ENCODE measurements around the gene RNF169.

RNF169 gene

DNA sequence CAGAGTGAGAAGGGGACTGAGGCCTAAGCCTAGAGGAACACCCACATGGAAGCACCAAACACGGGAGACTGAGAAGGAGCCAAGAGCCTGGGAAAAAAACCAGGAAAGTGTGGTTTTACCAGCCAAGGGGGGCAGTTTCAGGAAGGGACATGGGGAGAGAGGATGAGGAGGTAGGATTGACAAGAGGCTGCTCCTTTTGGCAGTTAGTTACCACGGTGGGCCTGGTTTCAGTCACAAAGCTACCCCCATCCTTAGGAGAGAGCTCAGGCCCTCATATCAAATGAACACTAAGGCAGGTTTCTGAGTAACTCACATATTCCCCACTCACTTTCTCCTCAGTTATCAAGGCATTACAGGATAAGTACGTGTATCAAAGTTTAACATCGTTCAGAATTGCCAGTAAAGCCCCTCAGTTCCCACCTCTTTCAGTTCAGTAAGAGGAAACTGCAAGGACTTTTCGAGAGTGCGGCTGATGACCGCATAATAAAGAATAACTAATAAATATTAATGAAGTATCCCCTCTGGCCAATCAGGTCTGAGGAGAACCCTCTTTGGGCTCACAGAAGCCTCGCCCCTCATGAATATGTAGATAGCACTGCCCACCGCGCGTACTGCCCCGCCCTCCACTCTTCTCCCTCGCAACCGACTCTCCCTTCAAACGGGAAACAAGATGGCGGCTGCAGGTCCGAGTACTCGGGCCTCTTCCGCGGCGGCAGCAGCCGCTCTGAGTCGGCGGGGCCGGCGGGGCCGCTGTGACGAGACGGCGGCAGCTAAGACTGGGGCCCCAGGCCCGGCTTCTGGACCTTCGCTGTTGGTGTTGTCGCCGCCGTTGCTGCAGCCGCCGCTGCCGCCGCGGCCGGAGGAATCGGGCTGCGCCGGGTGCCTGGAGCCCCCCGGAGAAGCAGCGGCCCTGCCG, at the start of gene RNF169:
Gene RNF169, plus strand, starts transcription at position 639 of the 916 bp plus-strand sequence. Its CDS starts 32 bp downstream, at position 671.
- peak; percentile 92 to 93 for DNase-seq

DNA sequence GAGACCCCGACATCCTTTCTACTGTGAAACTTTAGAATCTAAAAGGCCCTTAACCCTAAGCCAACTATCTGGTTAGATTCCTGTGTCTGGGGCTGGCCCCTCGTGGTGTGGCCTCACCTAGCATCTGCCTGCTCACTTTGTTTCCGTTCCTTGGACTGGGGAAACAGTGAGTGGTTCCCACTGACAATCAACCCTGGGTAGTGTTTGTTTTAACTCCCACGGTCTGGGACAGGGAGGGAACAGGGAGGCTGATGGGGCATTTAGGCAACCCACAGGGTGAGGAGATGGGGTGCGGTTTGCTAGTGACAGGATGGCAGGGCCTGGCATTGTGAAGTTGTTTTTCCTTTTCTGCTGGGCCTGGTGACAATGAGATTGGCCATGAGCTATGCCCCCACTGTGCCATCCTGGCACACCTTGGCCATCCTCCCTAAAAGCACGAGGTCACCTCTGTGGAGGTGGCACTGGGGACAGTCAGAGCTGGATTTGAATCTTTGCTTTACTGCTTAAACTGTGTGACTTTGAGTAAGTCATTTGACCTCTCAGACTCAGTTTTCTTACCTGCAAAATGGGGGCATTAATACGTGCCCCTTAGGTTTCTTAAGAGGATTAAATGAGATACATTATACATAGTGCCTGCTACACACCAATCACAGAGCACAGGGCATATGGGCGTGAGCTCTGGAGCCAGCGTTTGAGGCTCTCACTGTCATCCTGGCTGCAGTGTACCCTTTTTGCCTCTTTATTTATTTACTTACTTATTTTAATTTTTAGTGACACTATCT, 48.8 kb upstream of the RNF169 start:
- no peak for DNase-seq

GRCh38 chr11:74701351-74701750, 47.3 kb upstream of the RNF169 start:
- DNase-seq, result no peak

DNA sequence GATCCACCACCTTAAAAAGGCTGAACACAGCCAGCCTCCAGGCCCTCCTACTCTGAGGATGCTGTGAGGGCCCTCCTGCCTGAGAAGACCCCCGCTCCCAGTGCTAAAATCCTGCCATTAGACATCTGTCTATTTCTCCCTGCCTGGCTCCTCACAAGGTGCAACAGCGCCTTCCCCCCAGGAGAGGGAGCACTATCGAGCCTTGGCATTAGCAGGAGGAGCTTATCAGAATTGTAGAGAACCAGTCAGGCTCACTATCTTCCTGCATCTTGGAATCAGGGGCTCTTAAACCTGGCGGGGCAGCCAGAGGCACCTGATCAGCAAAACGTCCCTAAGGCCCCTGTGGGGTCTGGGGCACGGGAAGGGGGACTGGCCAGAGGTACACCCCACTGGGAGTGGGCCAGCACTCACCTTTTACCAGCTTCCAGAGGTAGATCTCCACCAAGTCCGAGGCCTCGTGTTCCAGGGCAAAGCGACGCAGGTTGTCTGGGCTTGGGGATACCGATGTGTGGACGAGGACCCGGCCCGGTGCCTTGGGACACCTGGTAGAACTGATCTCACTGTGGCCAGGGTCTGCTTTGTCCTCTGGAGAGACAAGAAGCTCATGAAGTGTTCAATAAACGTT, 46.2 kb upstream of the RNF169 start:
- DNase-seq, result peak; percentile 38 to 59

- DNase-seq, result no peak
These were observed 45.4 kb upstream of the RNF169 start for GRCh38 chr11:74703211-74703610.

DNA sequence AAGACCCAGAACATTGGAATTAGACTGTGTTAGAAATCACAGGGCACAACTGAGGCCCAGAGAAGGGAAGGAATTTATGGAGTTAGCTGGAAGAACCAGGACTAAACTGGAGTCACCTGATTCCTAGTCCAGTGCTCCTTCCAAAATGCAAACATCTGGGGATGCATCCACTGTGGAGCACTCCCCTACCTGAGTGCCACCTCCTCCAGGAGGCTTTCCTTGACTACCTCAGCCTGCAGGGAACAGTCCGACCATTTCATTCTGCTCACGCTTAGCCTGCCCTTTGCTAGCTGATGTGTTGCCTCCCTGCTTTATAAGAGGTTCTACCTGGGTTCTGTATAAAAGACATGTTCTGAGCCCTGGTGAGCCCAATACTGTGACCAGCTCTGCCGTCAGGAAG, 41.5 kb upstream of the RNF169 start:
- DNase-seq, result no peak

DNA sequence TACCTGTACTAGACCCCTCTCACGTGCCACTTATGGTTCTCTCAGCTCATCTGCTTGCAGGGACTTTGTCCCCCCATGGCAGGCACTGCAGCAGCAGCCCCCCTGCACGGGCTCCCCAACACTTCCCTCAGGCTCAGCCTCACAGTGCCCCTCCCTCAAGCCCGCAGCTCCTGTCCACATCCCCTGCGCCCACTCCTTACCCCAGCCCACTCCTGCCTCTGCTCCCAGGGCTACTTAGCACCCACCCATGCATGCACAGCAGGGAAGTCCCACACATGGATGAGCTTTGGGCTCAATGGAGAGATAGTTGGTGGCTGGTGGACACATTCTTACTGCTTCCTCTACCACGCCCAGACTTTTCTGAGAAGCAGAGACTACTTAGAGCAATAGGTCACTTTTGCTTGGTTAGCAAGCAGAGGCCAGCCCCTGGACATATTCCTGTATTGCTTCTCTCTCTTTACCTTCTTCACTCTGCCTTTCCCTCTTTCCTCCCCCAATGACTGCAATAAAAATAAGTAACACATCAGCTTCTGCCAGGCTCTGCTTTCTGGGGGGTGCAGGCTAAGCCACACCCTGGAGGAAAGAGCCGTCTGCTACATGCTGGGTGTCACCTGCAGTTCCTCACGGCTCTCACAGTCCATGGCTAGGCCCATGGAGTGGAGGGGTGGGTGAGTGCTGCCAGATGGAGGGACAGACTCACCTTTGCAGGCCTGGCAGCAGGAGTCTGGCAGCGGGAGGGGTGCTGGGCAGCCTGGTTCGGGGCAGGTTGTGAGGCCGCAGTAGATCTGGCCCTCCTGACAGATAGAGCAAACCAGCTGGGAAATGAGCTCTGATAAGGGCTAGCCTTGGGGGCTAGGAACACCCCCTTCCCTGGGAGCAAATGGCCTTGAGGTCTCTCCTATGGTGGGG, 40.8 kb upstream of the RNF169 start:
- DNase-seq, result no peak

DNA sequence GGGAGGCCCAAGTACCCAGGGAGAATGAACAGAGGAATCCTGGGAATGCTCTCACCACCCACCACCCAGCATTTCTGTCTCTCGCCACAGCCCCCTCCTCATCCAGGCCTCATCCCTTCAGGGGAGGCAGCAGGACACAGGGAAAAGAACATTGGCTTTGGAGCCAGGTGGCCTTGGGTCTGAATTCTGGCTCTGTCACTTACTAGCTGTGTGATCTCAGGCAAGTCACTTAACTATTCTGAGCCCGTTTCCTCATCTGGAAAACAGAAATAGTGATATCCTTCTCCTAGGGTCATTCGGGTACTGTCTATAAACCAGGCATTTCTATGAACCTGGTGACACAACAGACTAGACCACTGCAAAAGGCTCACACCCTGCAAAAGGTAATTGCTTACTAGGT, 39.5 kb upstream of the RNF169 start:
- no peak for DNase-seq

- DNase-seq, result no peak
These were observed 38.2 kb upstream of the RNF169 start for GRCh38 chr11:74710281-74710938.

GRCh38 chr11:74713686-74714085, 35.0 kb upstream of the RNF169 start:
- no peak for DNase-seq

GRCh38 chr11:74714904-74715303, 33.7 kb upstream of the RNF169 start:
- no peak for DNase-seq

GRCh38 chr11:74717221-74717969, 31.3 kb upstream of the RNF169 start:
- no peak for DNase-seq

- no peak for DNase-seq
These were observed 29.6 kb upstream of the RNF169 start for GRCh38 chr11:74719011-74719410.

DNA sequence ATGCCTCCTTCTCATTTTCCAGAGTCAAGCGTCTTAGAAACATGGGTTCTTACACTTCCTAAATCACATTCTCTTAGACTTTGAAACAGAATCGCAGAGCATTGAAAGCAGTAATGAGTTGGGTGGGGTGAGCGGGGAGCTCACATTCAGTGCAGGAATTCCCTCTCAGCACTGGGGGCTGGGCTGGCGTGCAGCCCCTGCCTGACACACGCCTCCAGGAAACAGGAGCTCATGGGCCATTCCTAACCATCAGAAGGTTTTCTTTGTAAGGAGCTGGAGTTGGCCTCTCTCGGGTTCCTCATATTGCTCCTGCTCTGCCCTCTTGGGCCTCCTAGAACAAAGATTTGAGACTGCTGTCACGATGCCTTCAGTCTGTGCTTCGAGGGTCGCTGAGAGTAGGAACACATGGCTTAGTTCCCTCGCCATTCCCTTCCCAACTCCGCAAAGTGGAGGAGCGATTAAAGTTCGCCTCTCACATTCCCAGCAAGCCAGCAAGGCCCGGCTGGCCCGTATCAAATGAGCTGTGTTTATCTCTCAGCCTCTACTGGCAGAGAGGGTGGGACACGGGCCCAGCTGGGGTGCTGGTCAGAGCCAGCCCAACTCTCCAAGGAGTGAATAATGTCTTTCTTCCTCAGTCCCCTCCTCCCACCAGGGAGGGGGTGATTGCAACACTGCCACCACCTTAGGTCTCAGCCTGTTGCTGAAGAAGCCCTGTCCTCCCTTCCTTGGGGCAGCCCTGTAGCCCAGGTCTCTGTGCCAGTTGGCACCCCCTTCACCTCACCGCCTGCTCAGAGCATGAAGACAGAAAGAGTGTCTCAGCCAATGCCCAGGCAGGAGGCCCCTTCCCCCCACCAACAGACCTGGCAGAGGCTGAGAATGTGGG, 27.8 kb upstream of the RNF169 start:
- DNase-seq, result no peak

GRCh38 chr11:74721479-74721835, 27.2 kb upstream of the RNF169 start:
- DNase-seq, result no peak

DNA sequence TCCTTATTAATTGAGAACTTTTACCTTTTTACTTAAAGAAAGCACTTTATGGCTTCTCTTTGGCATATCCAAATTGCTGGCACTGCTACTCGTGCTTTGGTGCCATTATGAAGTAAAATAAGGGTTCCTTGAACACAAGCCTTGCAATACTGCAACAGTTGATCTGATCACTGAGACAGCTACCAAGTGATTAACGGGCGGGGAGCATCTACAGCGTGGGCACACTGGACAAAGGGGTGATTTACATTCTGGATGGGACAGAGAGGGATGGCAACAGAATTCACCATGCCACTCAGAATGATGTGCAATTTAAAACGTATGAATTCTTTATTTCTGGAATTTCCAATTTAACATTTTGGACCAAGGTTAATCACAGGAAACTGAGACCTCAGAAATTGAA, 25.1 kb upstream of the RNF169 start:
- no peak for DNase-seq

DNA sequence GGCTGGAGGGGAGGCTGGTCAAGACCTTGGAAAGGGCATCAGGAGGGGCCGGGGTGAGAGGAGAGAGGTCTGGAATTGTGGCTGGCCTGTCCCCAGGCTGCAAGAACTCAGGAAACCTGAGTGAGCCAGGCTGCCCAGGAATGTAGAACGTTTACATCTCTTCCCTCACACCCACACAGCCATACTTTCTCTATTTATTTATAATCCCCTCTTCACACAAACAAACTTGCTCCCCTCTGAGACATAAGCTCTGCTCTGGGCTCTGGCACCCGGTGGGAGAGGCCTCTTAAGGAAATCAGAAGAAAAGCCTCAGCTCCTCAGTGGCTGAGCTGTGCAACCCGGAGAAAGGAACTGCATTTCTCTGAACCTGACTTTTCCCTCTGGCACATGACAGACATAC, 22.9 kb upstream of the RNF169 start:
- DNase-seq, result no peak

- DNase-seq, result peak; percentile 46 to 61
These were observed 22.0 kb upstream of the RNF169 start for GRCh38 chr11:74726547-74727182.

- DNase-seq, result no peak
These were observed 19.3 kb upstream of the RNF169 start for GRCh38 chr11:74729397-74729796.

All from CD4-positive, alpha-beta T cell treated with Interferon alpha-2 for 1 hour (primary cell).